ENCODE measurements around the gene CMYA5.
A peak's percentile ranks its signal among the peaks of the same experiment; 100 is the strongest.
"Not testable (repeated sequence)": the region's sequence is repeated elsewhere in the genome, so short reads cannot be mapped to it uniquely, and the experiment has no call there.

Gene CMYA5

GRCh38 chr5:79689541-79690466 is at the start of gene CMYA5:
Gene CMYA5 (plus strand): TSS chr5:79689836. CDS start chr5:79689908, 72 bp downstream.
- no peak for DNase-seq

GRCh38 chr5:79640571-79641055 is 49.0 kb upstream of the CMYA5 start:
- no peak for DNase-seq

GRCh38 chr5:79641414-79641813 is 48.2 kb upstream of the CMYA5 start:
- DNase-seq: no peak

GRCh38 chr5:79642210-79642609 is 47.4 kb upstream of the CMYA5 start:
- no peak for DNase-seq

- no peak for DNase-seq
Measured at GRCh38 chr5:79653843-79654242, 35.8 kb upstream of the CMYA5 start.

GRCh38 chr5:79663212-79663611 is 26.4 kb upstream of the CMYA5 start:
- no peak for DNase-seq

- DNase-seq: no peak
Measured at GRCh38 chr5:79666758-79667157, 22.9 kb upstream of the CMYA5 start.

GRCh38 chr5:79672392-79672791 is 17.2 kb upstream of the CMYA5 start:
- no peak for DNase-seq

- DNase-seq: not testable (repeated sequence)
Measured at GRCh38 chr5:79676354-79676753, 13.3 kb upstream of the CMYA5 start.

GRCh38 chr5:79682102-79682501 is 7.5 kb upstream of the CMYA5 start:
- DNase-seq: not testable (repeated sequence)

- DNase-seq: no peak
Measured at GRCh38 chr5:79684782-79685181, 4.9 kb upstream of the CMYA5 start.

- DNase-seq: no peak
Measured at GRCh38 chr5:79685627-79686026, 4.0 kb upstream of the CMYA5 start.

GRCh38 chr5:79686799-79687198 is 2.8 kb upstream of the CMYA5 start:
- no peak for DNase-seq

- DNase-seq: no peak
Measured at GRCh38 chr5:79687889-79688288, 1.7 kb upstream of the CMYA5 start.

GRCh38 chr5:79691007-79691406 is 1.4 kb downstream of the CMYA5 start:
- no peak for DNase-seq

GRCh38 chr5:79692596-79692995 is 3.0 kb downstream of the CMYA5 start:
- DNase-seq: no peak

- no peak for DNase-seq
Measured at GRCh38 chr5:79694183-79694582, 4.5 kb downstream of the CMYA5 start.

GRCh38 chr5:79694652-79695051 is 5.0 kb downstream of the CMYA5 start:
- DNase-seq: no peak

GRCh38 chr5:79695526-79695925 is 5.9 kb downstream of the CMYA5 start:
- DNase-seq: no peak

GRCh38 chr5:79697222-79698170 is 7.9 kb downstream of the CMYA5 start:
- DNase-seq: no peak

- no peak for DNase-seq
Measured at GRCh38 chr5:79699763-79700400, 10.2 kb downstream of the CMYA5 start.

GRCh38 chr5:79702606-79703380 is 13.2 kb downstream of the CMYA5 start:
- DNase-seq: peak; percentile 34

Data from activated naive CD4-positive, alpha-beta T cell treated with anti-CD3 and anti-CD28 coated beads, Interleukin-2, amount 50 U/mL, for 16 hours (primary cell).